Neuronal stem cell (in vitro differentiated cells): ENCODE data around the gene CREB3L1.
A peak's percentile ranks its signal among the peaks of the same experiment; 100 is the strongest.
"Not testable (repeated sequence)": the region's sequence is repeated elsewhere in the genome, so short reads cannot be mapped to it uniquely, and the experiment has no call there.

Source experiments
- DNase-seq: peaks from one replicate; pipeline ENCODE4 v3.0.0-alpha.2; 2013; ENCODE audit warnings: low spot score
- H2AFZ ChIP-seq: one replicate; pipeline ENCODE4 v1.6.1; 2013; ENCODE audit warnings: mild to moderate bottlenecking, low read length, inconsistent platforms
- H2AK5ac ChIP-seq: 2 replicates; pipeline ENCODE4 v1.6.1; 2013; ENCODE audit warnings: low read depth, mild to moderate bottlenecking, inconsistent platforms, low read length, moderate library complexity, mixed read lengths
- H2BK120ac ChIP-seq: 2 replicates; pipeline ENCODE4 v1.6.1; 2013; ENCODE audit warnings: low read depth, mild to moderate bottlenecking, inconsistent platforms, low read length, moderate library complexity, mixed read lengths
- H2BK12ac ChIP-seq: one replicate; pipeline ENCODE4 v1.6.1; 2013; ENCODE audit warnings: low read length, inconsistent platforms
- H2BK15ac ChIP-seq: 2 replicates; pipeline ENCODE4 v1.6.1; 2013; ENCODE audit warnings: mild to moderate bottlenecking, low read length, inconsistent platforms, mixed read lengths
- H2BK5ac ChIP-seq: one replicate; pipeline ENCODE4 v1.6.1; 2013; ENCODE audit warnings: inconsistent platforms, mild to moderate bottlenecking, low read length, moderate library complexity
- H3K14ac ChIP-seq: one replicate; pipeline ENCODE4 v1.6.1; 2013; ENCODE audit warnings: low read length, inconsistent platforms
- H3K18ac ChIP-seq: 2 replicates; pipeline ENCODE4 v1.6.1; 2013; ENCODE audit warnings: low read length, inconsistent platforms
- H3K23ac ChIP-seq: 2 replicates; pipeline ENCODE4 v1.6.1; 2013; ENCODE audit warnings: low read depth, mild to moderate bottlenecking, mixed read lengths, low read length, inconsistent platforms; ENCODE audit not compliant: poor library complexity
- H3K27ac ChIP-seq: replicated peaks from 3 replicates; pipeline ENCODE4 v1.5.1; 2013; ENCODE audit warnings: low read length, inconsistent platforms
- H3K27me3 ChIP-seq, 3 experiments: 2 replicates each; pipeline ENCODE4 v1.6.1; 2013; ENCODE audit warnings: low read length in 3 of 3, mild to moderate bottlenecking in 2 of 3, inconsistent platforms in 1 of 3, low read depth in 1 of 3, mixed read lengths in 1 of 3, moderate library complexity in 1 of 3; ENCODE audit not compliant: control insufficient read depth in 3 of 3, insufficient read depth in 3 of 3
- H3K36me3 ChIP-seq, 2 donors: replicated peaks in 1 of 2; 2 replicates each; pipeline ENCODE4 v1.6.1; 2013; ENCODE audit warnings: low read length in 2 of 2; ENCODE audit not compliant: control insufficient read depth in 2 of 2, insufficient read depth in 2 of 2
- H3K4ac ChIP-seq: 2 replicates; pipeline ENCODE4 v1.6.1; 2013; ENCODE audit warnings: inconsistent platforms, mild to moderate bottlenecking, low read length, moderate library complexity
- H3K4me1 ChIP-seq, 2 donors: 1 replicate in 1 of 2; 2 replicates in 1 of 2; pipeline ENCODE4 v1.6.1; 2013; ENCODE audit warnings: low read length in 2 of 2, low read depth in 1 of 2; ENCODE audit not compliant: control insufficient read depth in 2 of 2, insufficient read depth in 1 of 2
- H3K4me2 ChIP-seq: one replicate; pipeline ENCODE4 v1.6.1; 2013; ENCODE audit warnings: mild to moderate bottlenecking, low read length, inconsistent platforms; ENCODE audit not compliant: insufficient read depth, poor library complexity, severe bottlenecking
- H3K4me3 ChIP-seq, 2 donors: 2 replicates each; pipeline ENCODE4 v1.5.1; 2013; ENCODE audit warnings: low read length in 2 of 2, mild to moderate bottlenecking in 2 of 2, inconsistent platforms in 1 of 2, moderate library complexity in 1 of 2
- H3K79me1 ChIP-seq: one replicate; pipeline ENCODE4 v1.6.1; 2013; ENCODE audit warnings: low read depth, mild to moderate bottlenecking, inconsistent platforms, low read length, moderate library complexity
- H3K9ac ChIP-seq: one replicate; pipeline ENCODE4 v1.6.1; 2013; ENCODE audit warnings: mild to moderate bottlenecking, low read depth, low read length, inconsistent platforms; ENCODE audit not compliant: poor library complexity
- H3K9me3 ChIP-seq, 2 donors: replicated peaks in 1 of 2; 2 replicates each; pipeline versions ENCODE3 to v1.6.1; 2013; ENCODE audit warnings: low read length in 2 of 2, mild to moderate bottlenecking in 2 of 2, inconsistent platforms in 1 of 2, low read depth in 1 of 2, mixed read lengths in 1 of 2, moderate library complexity in 1 of 2; ENCODE audit not compliant: control insufficient read depth in 2 of 2, insufficient read depth in 1 of 2
- H4K8ac ChIP-seq: one replicate; pipeline ENCODE4 v1.6.1; 2013; ENCODE audit warnings: low read depth, mild to moderate bottlenecking, inconsistent platforms, low read length, moderate library complexity
- H4K91ac ChIP-seq: one replicate; pipeline ENCODE4 v1.6.1; 2013; ENCODE audit warnings: low read length, low read depth, mild to moderate bottlenecking, inconsistent platforms; ENCODE audit not compliant: poor library complexity
- WGBS, 2 donors: extraction: QIAGEN DNeasy Blood & Tissue Kit; methylation state at CpG; one replicate each; pipeline ENCODE4 v1.1.7; 2013; ENCODE audit warnings: missing lambda C conversion rate in 2 of 2, mixed read lengths in 1 of 2; ENCODE audit not compliant: insufficient read length in 2 of 2, insufficient replicate concordance in 1 of 2; ENCODE audit errors: extremely low coverage in 2 of 2; 5-methylcytosine and 5-hydroxymethylcytosine counted together

Gene CREB3L1

DNA sequence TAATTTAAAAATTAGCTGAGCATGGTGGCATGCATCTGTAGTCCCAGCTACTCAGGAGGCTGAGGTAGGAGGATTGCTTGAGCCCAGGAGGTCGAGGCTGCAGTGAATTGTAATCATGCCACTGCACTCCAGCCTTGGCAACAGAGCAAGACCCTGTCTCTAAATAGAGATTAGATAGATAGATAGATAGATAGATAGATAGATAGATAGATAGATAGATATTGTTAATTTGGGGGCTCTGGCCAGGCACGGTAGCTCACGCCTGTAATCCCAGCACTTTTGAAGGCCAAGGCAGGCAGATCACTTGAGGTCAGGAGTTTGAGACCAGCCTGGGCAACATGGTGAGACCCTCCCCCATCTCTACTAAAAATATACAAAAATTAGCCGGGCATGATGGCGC is 18.1 kb upstream of the CREB3L1 start:
- H3K14ac ChIP-seq, H3K79me1 ChIP-seq, DNase-seq, H4K91ac ChIP-seq, H3K36me3 ChIP-seq, H4K8ac ChIP-seq, H3K23ac ChIP-seq, H3K27ac ChIP-seq, H2BK5ac ChIP-seq, H2AFZ ChIP-seq, H3K4me2 ChIP-seq, H2BK15ac ChIP-seq, H2BK12ac ChIP-seq, H2BK120ac ChIP-seq, H3K4me3 ChIP-seq, H3K9ac ChIP-seq, H3K4me1 ChIP-seq, H3K18ac ChIP-seq, H3K4ac ChIP-seq, H3K27me3 ChIP-seq, H3K9me3 ChIP-seq: not testable (repeated sequence)
- peak overlapping the region; percentile 88 for H2AK5ac ChIP-seq
- WGBS, 2 donors, result no CpG with 5 or more reads among the region's 5 CpGs

DNA sequence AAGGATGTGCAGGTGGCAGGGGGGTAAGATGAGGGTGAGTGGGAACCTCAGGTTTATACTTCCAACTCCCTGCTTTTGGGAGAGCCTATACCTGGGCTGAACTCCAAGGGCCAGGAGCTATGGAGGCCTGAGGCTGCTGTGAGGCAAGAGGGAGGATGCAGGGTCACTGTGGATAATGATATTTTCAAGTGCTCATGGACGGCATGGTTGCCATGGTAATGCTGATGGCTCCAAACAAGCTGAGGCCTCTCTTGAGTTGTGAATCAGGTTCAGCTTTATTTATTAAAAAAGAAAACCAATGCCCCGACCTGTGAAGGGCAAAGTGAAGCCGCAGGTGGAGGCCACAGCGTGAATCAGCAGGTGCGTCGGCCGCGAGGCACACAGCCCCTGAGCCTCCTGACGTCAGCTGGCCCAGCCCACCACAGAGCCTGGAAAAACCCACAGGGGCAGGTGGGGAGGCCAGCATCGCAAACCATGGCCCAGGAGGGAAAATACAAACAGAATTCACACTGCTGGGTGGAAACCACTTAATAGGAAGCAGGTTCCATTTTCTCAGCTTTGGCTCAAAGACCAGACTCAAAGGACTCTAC is 17.4 kb upstream of the CREB3L1 start:
- Histone ChIP-seq H2BK12ac (no peak overlapping the region), H2BK5ac (no peak overlapping the region), H3K4me2 (no peak overlapping the region), H2AFZ (no peak overlapping the region), H2BK15ac (no peak overlapping the region), H3K4me1 (peaks cover 1 to 6% of the 10 kb centered on the region in 2 donors), H3K79me1 (no peaks in the 10 kb centered on the region), H2AK5ac (peak overlapping the region; percentile 88), H3K27ac (no peak overlapping the region), H3K14ac (no peak overlapping the region), H3K4me3 (no peak overlapping the region), H3K4ac (no peak overlapping the region), H3K23ac (no peak overlapping the region), H3K36me3 (no peaks in the 10 kb centered on the region), H3K18ac (peak overlapping the region; percentile 60), H4K8ac (no peak overlapping the region), H3K27me3 (no peaks in the 10 kb centered on the region), H2BK120ac (no peak overlapping the region), H3K9me3 (peaks cover 3 to 6% of the 10 kb centered on the region in 2 donors), H4K91ac (no peak overlapping the region), H3K9ac (no peak overlapping the region)
- WGBS, 2 donors, result no CpG with 5 or more reads among the region's 10 CpGs
- DNase-seq, result no peak

DNA sequence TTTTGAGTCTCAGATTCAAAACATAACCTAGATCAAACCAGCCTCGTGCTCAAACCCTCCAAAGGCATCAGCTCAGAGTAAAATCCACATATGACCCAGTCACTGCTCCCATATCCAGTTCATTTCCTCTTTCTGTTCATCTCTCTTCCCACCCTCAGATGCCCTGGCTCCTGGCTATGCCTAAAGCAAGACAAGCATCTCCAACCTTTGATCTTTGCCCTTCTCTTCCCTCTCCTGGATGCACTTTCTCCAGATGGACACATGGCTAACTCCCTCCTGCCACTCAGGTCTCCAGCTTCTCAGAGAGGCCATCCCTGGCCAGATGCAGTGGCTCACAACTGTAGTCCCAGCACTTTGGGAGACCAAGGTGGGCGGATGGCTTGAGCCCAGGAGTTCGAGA is 14.3 kb upstream of the CREB3L1 start:
- no peak overlapping the region for H4K91ac ChIP-seq
- no peak overlapping the region for H2BK120ac ChIP-seq
- H2AFZ ChIP-seq, result no peak overlapping the region
- no peak overlapping the region for H4K8ac ChIP-seq
- H3K14ac ChIP-seq, result no peak overlapping the region
- no peak overlapping the region for H3K23ac ChIP-seq
- H3K4me3 ChIP-seq, result no peak overlapping the region
- no CpG with 5 or more reads among the region's 3 CpGs for WGBS, 2 donors
- H3K79me1 ChIP-seq, result no peaks in the 10 kb centered on the region
- H3K4me2 ChIP-seq, result no peak overlapping the region
- peaks cover 0 to 4% (median 0%) of the 10 kb centered on the region in 3 experiments for H3K27me3 ChIP-seq
- no peak overlapping the region for H2BK15ac ChIP-seq
- peaks cover 1 to 6% of the 10 kb centered on the region in 2 donors for H3K4me1 ChIP-seq
- H2BK12ac ChIP-seq, result no peak overlapping the region
- no peak overlapping the region for H2AK5ac ChIP-seq
- no peak overlapping the region for H3K18ac ChIP-seq
- no peaks in the 10 kb centered on the region for H3K36me3 ChIP-seq
- no peak for DNase-seq
- H2BK5ac ChIP-seq, result no peak overlapping the region
- H3K9ac ChIP-seq, result no peak overlapping the region
- H3K9me3 ChIP-seq, result peaks cover 3 to 6% of the 10 kb centered on the region in 2 donors
- no peak overlapping the region for H3K27ac ChIP-seq
- H3K4ac ChIP-seq, result no peak overlapping the region

DNA sequence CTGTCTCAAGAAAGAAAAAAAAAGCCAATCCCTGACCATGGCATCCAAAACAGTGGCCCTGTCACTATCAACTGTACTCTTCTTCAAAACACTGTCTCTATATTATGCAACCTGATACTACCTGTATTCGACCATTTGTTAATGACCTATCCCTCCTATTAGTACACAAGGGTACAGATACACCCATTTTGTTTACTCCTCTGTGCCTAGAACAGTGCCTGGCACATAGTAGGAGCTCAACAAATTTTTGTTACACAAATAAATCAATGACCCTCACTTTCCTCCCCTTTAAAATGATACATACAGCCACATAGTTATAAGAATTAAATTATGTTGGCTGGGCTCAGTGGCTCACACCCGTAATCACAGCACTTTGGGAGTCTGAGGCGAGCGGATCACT is 13.4 kb upstream of the CREB3L1 start:
- Histone ChIP-seq H2BK15ac (no peak overlapping the region), H3K27me3 (peaks cover 0 to 4% (median 0%) of the 10 kb centered on the region in 3 experiments), H3K36me3 (no peaks in the 10 kb centered on the region), H2BK5ac (no peak overlapping the region), H3K9me3 (peaks cover 3 to 6% of the 10 kb centered on the region in 2 donors), H3K4me3 (no peak overlapping the region), H2AK5ac (no peak overlapping the region), H3K18ac (no peak overlapping the region), H3K23ac (no peak overlapping the region), H3K14ac (no peak overlapping the region), H3K4me2 (no peak overlapping the region), H4K8ac (no peak overlapping the region), H2BK12ac (no peak overlapping the region), H2BK120ac (no peak overlapping the region), H3K4ac (no peak overlapping the region), H3K9ac (no peak overlapping the region), H2AFZ (no peak overlapping the region), H4K91ac (no peak overlapping the region), H3K4me1 (peaks cover 1 to 6% of the 10 kb centered on the region in 2 donors), H3K27ac (no peak overlapping the region), H3K79me1 (no peaks in the 10 kb centered on the region)
- WGBS, 2 donors, result no CpG with 5 or more reads among the region's 4 CpGs
- no peak for DNase-seq
